SJCRH30 (cell line): ENCODE data around the gene KRT3. TPM values are rescaled to one million over a fixed set of nuclear protein-coding genes. Genes with fewer than 3 reads are reported as not detected.

Source experiments
- DNase-seq, 2 experiments: peaks; one replicate each; pipeline ENCODE4 v3.0.0-alpha.2; 2015 to 2020
- H3K27ac ChIP-seq: fragments of 250-450 bp; sonication (Bioruptor Pico); 2 replicates; pipeline ENCODE4 v1.5.1; 2020; ENCODE audit warnings: mild to moderate bottlenecking, moderate library complexity
- H3K27me3 ChIP-seq: fragments of 250-450 bp; sonication (Bioruptor Pico); 2 replicates; pipeline ENCODE4 v1.5.1; 2020; ENCODE audit warnings: mild to moderate bottlenecking, moderate library complexity
- H3K36me3 ChIP-seq: fragments of 250-450 bp; sonication (Bioruptor Pico); 2 replicates; pipeline ENCODE4 v1.5.1; 2020; ENCODE audit warnings: mild to moderate bottlenecking, moderate library complexity
- H3K4me1 ChIP-seq: fragments of 250-450 bp; sonication (Bioruptor Pico); 2 replicates; pipeline ENCODE4 v1.5.1; 2020; ENCODE audit warnings: mild to moderate bottlenecking, moderate library complexity
- H3K4me3 ChIP-seq: fragments of 250-450 bp; sonication (Bioruptor Pico); 2 replicates; pipeline ENCODE4 v1.5.1; 2020; ENCODE audit warnings: mild to moderate bottlenecking, moderate library complexity
- H3K9me3 ChIP-seq: fragments of 250-450 bp; sonication (Bioruptor Pico); replicated peaks from 2 replicates; pipeline ENCODE4 v1.5.1; 2020; ENCODE audit warnings: mild to moderate bottlenecking, moderate library complexity
- total RNA-seq: library from RNA; depleted of rRNA; stranded (reverse); fragments of >200 nt; shearing (Covaris generic); gene quantifications from 2 replicates; pipeline ENCODE4 v1.2.3, GENCODE V29; 2014; rRNA removed

The KRT3 gene
- total RNA-seq: not detected in 2 replicates

- no peaks in the 10 kb centered on the region for H3K4me1 ChIP-seq
- H3K27ac ChIP-seq: no peak within 1 kb of the TSS
- no peaks in the 10 kb centered on the region for H3K27me3 ChIP-seq
- no peak within 1 kb of the TSS for H3K4me3 ChIP-seq
- H3K9me3 ChIP-seq: no peaks in the 10 kb centered on the region
- DNase-seq: no peak
- H3K36me3 ChIP-seq: no peaks in the 10 kb centered on the region
Observed at GRCh38 chr12:52795694-52796428, at the start of gene KRT3. TSS of gene KRT3 (minus strand) at chr12:52796117. CDS start at chr12:52796042, 75 bp downstream.

- Histone ChIP-seq H3K36me3 (no peaks in the 10 kb centered on the region), H3K27me3 (no peaks in the 10 kb centered on the region), H3K4me1 (no peaks in the 10 kb centered on the region), H3K9me3 (no peaks in the 10 kb centered on the region), H3K4me3 (no peak overlapping the region), H3K27ac (no peak overlapping the region)
- no peak for DNase-seq
Observed at GRCh38 chr12:52844386-52844785, 48.5 kb upstream of the KRT3 start.

- Histone ChIP-seq H3K9me3 (no peaks in the 10 kb centered on the region), H3K27ac (no peak overlapping the region), H3K27me3 (no peaks in the 10 kb centered on the region; the same call in 1 of the 2 replicates), H3K4me3 (no peak overlapping the region), H3K4me1 (no peaks in the 10 kb centered on the region), H3K36me3 (no peaks in the 10 kb centered on the region)
- DNase-seq: no peak
Observed at GRCh38 chr12:52839436-52840105, 43.7 kb upstream of the KRT3 start.

GRCh38 chr12:52838609-52839435 is 42.9 kb upstream of the KRT3 start:
- no peak for DNase-seq
- Histone ChIP-seq H3K9me3 (no peaks in the 10 kb centered on the region), H3K4me3 (no peak overlapping the region), H3K36me3 (no peaks in the 10 kb centered on the region), H3K27ac (no peak overlapping the region), H3K27me3 (no peaks in the 10 kb centered on the region; the same call in 1 of the 2 replicates), H3K4me1 (no peaks in the 10 kb centered on the region)

GRCh38 chr12:52837781-52838608 is 42.1 kb upstream of the KRT3 start:
- no peak for DNase-seq
- Histone ChIP-seq H3K4me1 (no peaks in the 10 kb centered on the region), H3K27ac (no peak overlapping the region), H3K9me3 (no peaks in the 10 kb centered on the region), H3K27me3 (no peaks in the 10 kb centered on the region; the same call in 1 of the 2 replicates), H3K36me3 (no peaks in the 10 kb centered on the region), H3K4me3 (no peak overlapping the region)

DNA sequence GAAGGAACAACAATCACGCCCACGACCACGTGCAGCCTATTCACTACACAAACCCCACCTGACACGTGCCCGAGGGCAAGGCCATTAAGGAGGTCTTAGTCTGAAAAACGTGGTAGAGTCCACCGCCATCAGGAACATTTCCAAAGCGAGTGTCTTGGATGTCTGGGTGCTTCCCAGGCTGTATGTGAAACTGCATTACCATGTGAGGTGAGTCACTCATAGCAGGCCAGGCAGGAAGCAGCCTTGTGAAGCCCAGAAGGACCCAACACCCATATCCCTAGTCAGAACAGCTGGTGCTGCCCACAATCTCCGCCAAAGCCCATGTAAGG is 41.5 kb upstream of the KRT3 start:
- H3K27me3 ChIP-seq: no peaks in the 10 kb centered on the region; the same call in 1 of the 2 replicates
- H3K4me3 ChIP-seq: no peak overlapping the region
- H3K36me3 ChIP-seq: no peaks in the 10 kb centered on the region
- H3K4me1 ChIP-seq: no peaks in the 10 kb centered on the region
- H3K27ac ChIP-seq: no peak overlapping the region
- DNase-seq: peak; percentile 29 to 31
- H3K9me3 ChIP-seq: no peaks in the 10 kb centered on the region

DNA sequence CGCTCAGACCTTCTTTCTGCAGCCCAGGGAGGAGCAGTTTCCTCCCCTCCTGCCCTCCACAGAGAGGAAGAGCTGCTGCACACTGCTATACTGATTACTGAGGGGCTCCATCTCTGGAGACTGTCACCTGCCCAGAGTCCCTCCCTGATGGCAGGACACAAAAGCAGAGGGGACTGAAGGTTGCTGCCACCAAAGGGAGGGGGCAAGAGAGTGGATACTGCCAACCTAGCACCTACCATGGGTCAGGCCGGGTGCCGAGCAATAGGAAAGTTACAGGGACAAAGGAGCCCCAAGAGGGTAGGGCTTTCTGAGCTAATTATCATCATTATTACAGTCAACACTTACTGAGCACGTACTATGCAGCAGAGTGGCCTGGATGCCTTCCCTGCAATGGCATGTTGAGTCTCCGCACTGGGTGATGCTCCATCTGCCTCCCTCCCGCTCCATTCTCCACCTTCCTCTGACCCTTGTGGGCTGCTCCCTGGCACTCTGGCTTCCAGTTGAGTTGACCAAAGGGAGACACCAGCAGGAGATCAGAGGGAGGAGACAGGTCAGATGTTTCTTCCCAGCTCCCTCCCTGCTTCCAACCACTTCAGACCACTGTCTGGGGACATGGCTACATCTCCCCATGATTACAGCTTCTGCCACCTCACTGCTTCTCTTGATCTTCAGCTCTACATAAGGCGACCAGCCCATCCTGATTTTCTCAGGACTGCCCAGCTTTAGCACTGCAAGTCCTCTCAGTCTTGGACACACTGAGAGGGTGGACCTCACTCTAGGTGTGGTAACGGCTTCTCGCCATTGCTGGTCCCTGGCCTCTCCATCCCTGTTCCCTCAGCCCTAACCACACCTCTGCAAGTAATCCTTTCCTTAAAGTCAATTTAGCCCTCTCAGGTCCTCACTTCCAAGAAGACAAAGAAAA is 40.8 kb upstream of the KRT3 start:
- H3K4me3 ChIP-seq: no peak overlapping the region
- no peaks in the 10 kb centered on the region for H3K36me3 ChIP-seq
- no peak for DNase-seq
- H3K27ac ChIP-seq: no peak overlapping the region
- no peaks in the 10 kb centered on the region for H3K4me1 ChIP-seq
- no peaks in the 10 kb centered on the region for H3K9me3 ChIP-seq
- H3K27me3 ChIP-seq: no peaks in the 10 kb centered on the region; the same call in 1 of the 2 replicates

DNA sequence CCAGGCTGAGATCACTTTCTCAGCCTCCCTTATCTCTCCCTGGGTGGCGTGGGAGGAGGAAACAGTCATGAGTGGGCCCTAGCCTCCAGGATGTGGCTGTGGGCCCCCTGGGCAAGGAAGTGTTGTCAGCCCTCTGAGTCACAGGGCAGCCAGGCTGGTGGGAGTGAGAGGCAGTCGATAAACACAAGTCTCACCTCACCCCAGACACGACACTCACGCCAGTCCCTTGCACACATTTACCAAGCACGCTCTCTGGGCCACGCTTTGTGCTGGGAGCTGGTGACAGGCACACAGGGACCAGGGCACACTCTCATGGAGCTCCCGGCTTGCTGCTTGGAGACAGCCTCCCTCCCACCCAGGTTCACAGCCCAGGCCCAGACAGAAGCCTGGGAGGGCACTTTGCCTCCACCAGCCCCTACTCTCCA is 40.1 kb upstream of the KRT3 start:
- Histone ChIP-seq H3K27ac (no peak overlapping the region), H3K9me3 (no peaks in the 10 kb centered on the region), H3K4me1 (no peaks in the 10 kb centered on the region), H3K27me3 (no peaks in the 10 kb centered on the region; the same call in 1 of the 2 replicates), H3K4me3 (no peak overlapping the region), H3K36me3 (no peaks in the 10 kb centered on the region)
- DNase-seq: no peak

- H3K4me1 ChIP-seq: no peaks in the 10 kb centered on the region
- H3K4me3 ChIP-seq: no peak overlapping the region
- no peaks in the 10 kb centered on the region for H3K9me3 ChIP-seq
- no peaks in the 10 kb centered on the region; the same call in 1 of the 2 replicates for H3K27me3 ChIP-seq
- DNase-seq: no peak
- no peak overlapping the region for H3K27ac ChIP-seq
- no peaks in the 10 kb centered on the region for H3K36me3 ChIP-seq
Observed at GRCh38 chr12:52835271-52836041, 39.5 kb upstream of the KRT3 start.

DNA sequence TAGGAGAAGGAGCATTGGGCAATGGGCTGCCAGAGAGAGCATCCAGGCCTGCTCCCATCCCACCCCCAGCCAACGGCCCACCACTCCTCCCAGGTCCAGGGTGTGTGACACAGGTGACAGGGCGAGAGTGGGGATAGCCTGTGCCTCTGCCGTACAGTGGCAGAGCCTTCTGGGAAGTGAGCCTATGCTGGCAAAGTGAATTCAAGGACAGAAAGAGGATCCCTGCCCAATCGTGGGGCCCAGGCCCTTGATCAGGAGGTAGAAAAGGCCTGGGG is 38.7 kb upstream of the KRT3 start:
- Histone ChIP-seq H3K36me3 (no peaks in the 10 kb centered on the region), H3K27ac (no peak overlapping the region), H3K4me1 (no peaks in the 10 kb centered on the region), H3K4me3 (no peak overlapping the region), H3K27me3 (no peaks in the 10 kb centered on the region; the same call in 1 of the 2 replicates), H3K9me3 (no peaks in the 10 kb centered on the region)
- no peak for DNase-seq

DNA sequence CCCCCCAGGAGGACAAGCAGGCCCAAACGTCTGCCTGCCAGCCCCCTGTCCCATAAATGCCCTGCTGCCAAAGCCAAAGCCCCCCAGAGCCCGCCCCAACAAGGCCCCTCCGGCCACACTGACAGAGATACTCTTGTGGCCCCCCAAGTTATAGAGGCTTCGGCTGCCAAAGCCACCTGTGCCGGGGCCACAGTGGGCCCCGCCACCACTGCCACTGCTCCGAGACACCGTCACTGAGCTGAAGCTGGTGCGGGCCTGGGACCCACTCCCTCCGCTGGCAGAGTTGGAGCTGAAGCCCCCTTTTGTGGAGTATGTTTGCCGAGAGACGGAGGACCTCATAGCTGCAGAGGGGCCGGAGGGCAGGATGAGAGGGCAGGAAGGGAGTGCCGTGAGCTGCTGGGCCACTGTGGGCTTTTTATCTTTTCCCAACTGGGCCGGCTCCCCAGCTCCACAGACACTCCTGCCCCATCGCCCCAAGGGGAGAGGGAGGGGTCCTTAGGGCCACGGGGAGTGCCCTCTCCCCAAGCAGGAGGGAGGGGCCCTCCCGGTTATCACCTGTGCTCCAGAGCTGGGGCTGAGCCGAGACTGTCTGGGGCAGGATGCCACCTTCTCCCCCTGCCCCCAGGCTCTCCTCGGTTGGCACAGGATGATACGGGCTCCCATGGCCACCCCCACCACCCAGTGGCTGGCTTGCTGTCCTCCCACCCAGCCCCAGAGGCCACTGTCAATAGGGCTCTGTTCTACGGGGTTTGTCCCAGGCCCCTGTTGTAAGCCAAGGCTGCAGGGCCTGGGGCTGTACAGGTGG is 38.2 kb upstream of the KRT3 start, which contains the start of gene KRT79:
Gene KRT79, minus strand, starts transcription at position 390 of the 805 bp plus-strand sequence. Its CDS starts 51 bp downstream, at position 339.
- Histone ChIP-seq H3K4me1 (no peaks in the 10 kb centered on the region), H3K27me3 (no peaks in the 10 kb centered on the region; the same call in 1 of the 2 replicates)

More for the DNA sequence above, 38.2 kb upstream of the KRT3 start, which contains the start of gene KRT79:
- no peaks in the 10 kb centered on the region for H3K9me3 ChIP-seq
- no peak within 1 kb of the TSS for H3K27ac ChIP-seq
- no peak within 1 kb of the TSS for H3K4me3 ChIP-seq
- no peak for DNase-seq
- no peaks in the 10 kb centered on the region for H3K36me3 ChIP-seq
